Measurements from ENCODE around the gene GATAD1. TPM values are rescaled to one million over a fixed set of nuclear protein-coding genes. Genes with fewer than 3 reads are reported as not detected.

Gene GATAD1
- total RNA-seq (2021; ENCODE audit: unreplicated experiment) (27.0 TPM), Bru-seq, nascent RNA (percentile 92 among the genes with signal in this experiment), BruChase-seq, experiment 1, labeled RNA remaining after a 2-hour chase (percentile 95 among the genes with signal in this experiment), BruChase-seq, experiment 2, labeled RNA remaining after a 6-hour chase (percentile 92 among the genes with signal in this experiment)
- polyA plus RNA-seq (2012; ENCODE audit: insufficient read length) = 13.1 TPM
- long read RNA-seq, transcript GATAD1-201 (5 exons, 3,962 nt) = major isoform, 35 of 66 reads
- long read RNA-seq, partial matches to known transcripts = 13 of 66 reads
- long read RNA-seq, other reads (novel, unspliced or antisense) = 15 of 66 reads

GRCh38 chr7:92447345-92448204 is at the start of gene GATAD1:
GATAD1 (plus strand) TSS chr7:92447482; CDS start chr7:92447730, 248 bp downstream.
- no TSS peak for BruUV-seq (replicated peaks)
- TF ChIP-seq TCF7L2 (IDR thresholded peaks at IDR 0.05; ENCODE audit: low read depth, low read length) (no peak), CTCF (IDR thresholded peaks at IDR 0.05) (peak; percentile 93), SIN3A (IDR thresholded peaks at IDR 0.05; ENCODE audit: borderline replicate concordance, insufficient read depth, low read depth, low read length) (0 out of 2 replicates have a peak, but pooled peaks have one; percentile 46), POLR2AphosphoS5 (IDR thresholded peaks at IDR 0.05; ENCODE audit: low read depth, low read length) (peak; percentile 89; the same call in 1 of the 2 replicates), REST (IDR thresholded peaks at IDR 0.05; ENCODE audit: insufficient read depth in 1 of 2, low read depth in 2 of 2, low read length in 1 of 2) (no peak)
- ChIA-PET CTCF (interaction anchor here (0.5 to 3.0 kb wide), 12 partner anchors 10 to 397 kb away, joined by 3 to 29 read pairs (median 3); partner anchors contain the start of genes ANKIB1, KRIT1, PEX1 and RBM48), POLR2A (interaction anchor here (0.6 to 1.0 kb wide), 4 partner anchors 73 to 1460 kb away, joined by 3 to 7 read pairs (median 4); partner anchors contain the start of genes PEX1 and RBM48)
- intact Hi-C loops (cut with micrococcal nuclease; ENCODE audit: unreplicated experiment) = loop anchor here (1.0 to 10.0 kb wide), 3 partner anchors 23 to 313 kb away; partner anchors contain the start of genes CYP51A1 and LRRD1
- no peaks in the 10 kb centered on the region for H3K9me3 ChIP-seq (ENCODE audit: control insufficient read depth, insufficient read depth, low read depth, low read length)
- peaks cover 25% of the 10 kb centered on the region for H3K36me3 ChIP-seq (ENCODE audit: control insufficient read depth, insufficient read depth, low read length)
- H3K27me3 ChIP-seq (ENCODE audit: control insufficient read depth, insufficient read depth, low read length) = no peaks in the 10 kb centered on the region
- no peak for DNase-seq (ENCODE audit: low read depth, low spot score)
- peak within 1 kb of the TSS; percentile 72 to 99 for H3K4me3 ChIP-seq (ENCODE audit: low read depth in 2 of 2, low read length in 2 of 2)
- H3K4me1 ChIP-seq (ENCODE audit: control insufficient read depth, insufficient read depth, low read length) = peaks cover 7% of the 10 kb centered on the region
- in situ Hi-C loops (cut with HindIII; ENCODE audit: low pct_unique_long_range_greater_than_20kb, low sequenced_read_pairs) = no loop called here
- H3K27ac ChIP-seq (ENCODE audit: low read length) = peak within 1 kb of the TSS; percentile 89
- ATAC-seq = peak; percentile 99

GRCh38 chr7:92397542-92397941 is 49.7 kb upstream of the GATAD1 start:
- no TSS peak for BruUV-seq (replicated peaks)
- no peaks in the 10 kb centered on the region for H3K4me1 ChIP-seq (ENCODE audit: control insufficient read depth, insufficient read depth, low read length)
- no peak overlapping the region for H3K27ac ChIP-seq (ENCODE audit: low read length)
- H3K9me3 ChIP-seq (ENCODE audit: control insufficient read depth, insufficient read depth, low read depth, low read length) = no peaks in the 10 kb centered on the region
- DNase-seq (ENCODE audit: low read depth, low spot score) (no peak), ATAC-seq (no peak)
- no peak for TF ChIP-seq SIN3A (IDR thresholded peaks at IDR 0.05; ENCODE audit: borderline replicate concordance, insufficient read depth, low read depth, low read length)
- TF ChIP-seq POLR2AphosphoS5 (IDR thresholded peaks at IDR 0.05; ENCODE audit: low read depth, low read length) = no peak
- no peak for TF ChIP-seq TCF7L2 (IDR thresholded peaks at IDR 0.05; ENCODE audit: low read depth, low read length)
- TF ChIP-seq CTCF (IDR thresholded peaks at IDR 0.05) = no peak
- TF ChIP-seq REST (IDR thresholded peaks at IDR 0.05; ENCODE audit: insufficient read depth in 1 of 2, low read depth in 2 of 2, low read length in 1 of 2) = no peak
- POLR2A ChIA-PET = no interaction called here
- no peak overlapping the region for H3K4me3 ChIP-seq (ENCODE audit: low read depth in 2 of 2, low read length in 2 of 2)
- peaks cover 29% of the 10 kb centered on the region for H3K36me3 ChIP-seq (ENCODE audit: control insufficient read depth, insufficient read depth, low read length)
- intact Hi-C loops (cut with micrococcal nuclease; ENCODE audit: unreplicated experiment) (no loop called here), in situ Hi-C loops (cut with HindIII; ENCODE audit: low pct_unique_long_range_greater_than_20kb, low sequenced_read_pairs) (no loop called here)
- no peaks in the 10 kb centered on the region for H3K27me3 ChIP-seq (ENCODE audit: control insufficient read depth, insufficient read depth, low read length)
- CTCF ChIA-PET = no interaction called here

All from Panc1 (cell line).